ENCODE measurements around the gene KAZN.
A peak's percentile ranks its signal among the peaks of the same experiment; 100 is the strongest.

KAZN gene

GRCh38 chr1:14872762-14873161 lies 274.3 kb downstream of the KAZN start:
- no peak for DNase-seq

GRCh38 chr1:14873677-14874076 lies 275.2 kb downstream of the KAZN start:
- DNase-seq = no peak

GRCh38 chr1:14875524-14876509 lies 277.3 kb downstream of the KAZN start:
- DNase-seq = no peak

- DNase-seq = no peak
Measured at GRCh38 chr1:14876747-14877146, 278.3 kb downstream of the KAZN start.

GRCh38 chr1:14877224-14877623 lies 278.7 kb downstream of the KAZN start:
- no peak for DNase-seq

- DNase-seq = no peak
Measured at GRCh38 chr1:14878124-14878523, 279.6 kb downstream of the KAZN start.

- DNase-seq = no peak
Measured at GRCh38 chr1:14878951-14879350, 280.5 kb downstream of the KAZN start.

- peak; percentile 58 for DNase-seq
Measured at GRCh38 chr1:14880456-14881316, 282.2 kb downstream of the KAZN start.

GRCh38 chr1:14881775-14882672 lies 283.5 kb downstream of the KAZN start:
- DNase-seq = peak; percentile 16

GRCh38 chr1:14884614-14885175 lies 286.2 kb downstream of the KAZN start:
- DNase-seq = no peak

- no peak for DNase-seq
Measured at GRCh38 chr1:14887044-14887566, 288.6 kb downstream of the KAZN start.

GRCh38 chr1:14887764-14888350 lies 289.4 kb downstream of the KAZN start:
- DNase-seq = no peak

GRCh38 chr1:14888374-14888773 lies 289.9 kb downstream of the KAZN start:
- DNase-seq = no peak

- no peak for DNase-seq
Measured at GRCh38 chr1:14889825-14890440, 291.4 kb downstream of the KAZN start.

GRCh38 chr1:14891991-14892390 lies 293.5 kb downstream of the KAZN start:
- DNase-seq = no peak

GRCh38 chr1:14894811-14895560 lies 296.5 kb downstream of the KAZN start:
- DNase-seq = peak; percentile 49

GRCh38 chr1:14895727-14896126 lies 297.2 kb downstream of the KAZN start:
- DNase-seq = no peak

GRCh38 chr1:14896381-14897079 lies 298.0 kb downstream of the KAZN start:
- peak; percentile 62 for DNase-seq

- peak; percentile 13 for DNase-seq
Measured at GRCh38 chr1:14897080-14897449, 298.6 kb downstream of the KAZN start.

- no peak for DNase-seq
Measured at GRCh38 chr1:14897547-14897946, 299.1 kb downstream of the KAZN start.

Data from EL (cell line).